DMS153 treated with DMSO at 0.1 percent for 48 hours (cell line): ENCODE data around the gene HIC1.
"Not testable (repeated sequence)": the region's sequence is repeated elsewhere in the genome, so short reads cannot be mapped to it uniquely, and the experiment has no call there.

Experiments used
- DNase-seq: peaks from one replicate; lab custom pipeline; 2025; ENCODE audit not compliant: unreplicated experiment; lab: John Stamatoyannopoulos, UW

Gene HIC1, protein sequence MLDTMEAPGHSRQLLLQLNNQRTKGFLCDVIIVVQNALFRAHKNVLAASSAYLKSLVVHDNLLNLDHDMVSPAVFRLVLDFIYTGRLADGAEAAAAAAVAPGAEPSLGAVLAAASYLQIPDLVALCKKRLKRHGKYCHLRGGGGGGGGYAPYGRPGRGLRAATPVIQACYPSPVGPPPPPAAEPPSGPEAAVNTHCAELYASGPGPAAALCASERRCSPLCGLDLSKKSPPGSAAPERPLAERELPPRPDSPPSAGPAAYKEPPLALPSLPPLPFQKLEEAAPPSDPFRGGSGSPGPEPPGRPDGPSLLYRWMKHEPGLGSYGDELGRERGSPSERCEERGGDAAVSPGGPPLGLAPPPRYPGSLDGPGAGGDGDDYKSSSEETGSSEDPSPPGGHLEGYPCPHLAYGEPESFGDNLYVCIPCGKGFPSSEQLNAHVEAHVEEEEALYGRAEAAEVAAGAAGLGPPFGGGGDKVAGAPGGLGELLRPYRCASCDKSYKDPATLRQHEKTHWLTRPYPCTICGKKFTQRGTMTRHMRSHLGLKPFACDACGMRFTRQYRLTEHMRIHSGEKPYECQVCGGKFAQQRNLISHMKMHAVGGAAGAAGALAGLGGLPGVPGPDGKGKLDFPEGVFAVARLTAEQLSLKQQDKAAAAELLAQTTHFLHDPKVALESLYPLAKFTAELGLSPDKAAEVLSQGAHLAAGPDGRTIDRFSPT

DNA sequence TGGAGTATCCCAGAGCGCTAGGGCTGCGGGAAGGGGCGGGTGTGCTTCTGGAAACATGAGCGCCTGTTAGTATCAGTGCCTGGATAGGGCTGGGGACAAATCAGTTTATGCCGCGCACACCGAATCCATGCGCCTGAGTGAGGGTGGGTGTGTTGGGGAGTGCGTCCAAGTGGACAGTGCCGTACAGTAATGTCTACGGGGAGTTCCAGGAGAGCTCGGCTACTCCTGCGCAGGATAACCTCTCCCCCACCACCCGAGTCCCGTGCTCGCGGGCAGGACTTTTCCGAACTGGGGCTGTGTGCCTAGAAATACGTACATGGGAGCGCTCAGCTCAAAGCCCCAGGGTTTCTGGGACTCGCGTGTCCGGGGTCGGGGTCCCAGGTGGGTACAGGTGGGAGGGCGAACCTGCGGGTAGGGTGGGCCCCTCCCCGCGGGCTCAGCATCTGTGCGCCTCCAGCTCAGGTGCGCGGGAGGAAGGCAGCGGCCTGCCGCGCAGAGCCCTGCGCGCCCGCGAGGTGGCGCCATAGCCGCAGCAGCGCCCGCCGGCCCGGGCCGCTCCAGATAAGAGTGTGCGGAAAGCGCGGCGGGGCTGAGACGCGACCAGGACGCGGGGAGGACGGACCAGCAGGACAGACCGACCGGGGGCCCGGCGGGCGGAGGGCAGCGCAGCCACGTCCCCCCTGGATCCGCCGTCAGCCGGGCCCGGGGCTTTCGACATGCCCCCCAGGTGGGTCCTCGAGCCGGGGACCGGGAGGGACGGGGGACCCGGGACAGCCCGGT is at the start of gene HIC1:
HIC1 (plus strand) TSS at position 592 of the 780 bp plus-strand sequence. CDS start 1,588 bp downstream, outside the sequence.
- peak; percentile 13 for DNase-seq

DNA sequence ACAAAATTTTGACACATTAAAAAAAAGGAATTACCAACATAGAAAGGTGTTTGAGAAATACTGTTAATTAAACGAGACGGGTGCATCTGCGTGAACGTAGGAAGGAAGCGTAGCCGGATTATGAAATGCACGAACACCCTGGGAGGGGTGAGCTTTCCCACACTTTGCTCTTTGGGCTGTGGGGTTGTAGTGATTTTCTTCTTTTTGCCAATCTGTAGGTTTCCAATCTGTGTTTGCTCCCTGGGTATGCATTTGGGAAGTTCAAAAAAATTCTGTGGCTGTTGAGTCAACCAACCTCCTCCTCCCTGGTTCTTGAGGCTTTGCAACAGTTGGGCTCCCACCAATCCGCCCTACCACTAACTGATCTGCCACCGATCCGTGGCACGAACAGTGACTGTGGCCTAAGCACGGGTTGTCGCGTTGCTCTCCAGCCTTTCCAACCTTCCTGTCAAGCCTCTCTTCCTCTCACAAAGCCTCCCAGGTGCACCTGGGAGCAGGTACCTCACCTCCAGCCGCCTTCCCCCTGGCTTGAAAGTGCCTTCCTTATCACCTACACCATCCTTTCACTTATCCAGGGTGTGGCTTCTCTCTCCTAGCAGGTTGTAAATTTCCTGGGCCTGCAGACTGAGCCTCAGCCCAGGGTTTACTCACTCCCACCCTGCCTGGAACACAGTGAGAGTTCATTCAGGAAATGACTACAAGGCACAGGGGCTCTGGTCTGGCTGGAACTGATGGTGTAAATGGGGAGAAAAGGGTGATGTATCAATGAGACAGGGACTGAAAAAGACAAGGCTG is 46.4 kb upstream of the HIC1 start:
- no peak for DNase-seq

DNA sequence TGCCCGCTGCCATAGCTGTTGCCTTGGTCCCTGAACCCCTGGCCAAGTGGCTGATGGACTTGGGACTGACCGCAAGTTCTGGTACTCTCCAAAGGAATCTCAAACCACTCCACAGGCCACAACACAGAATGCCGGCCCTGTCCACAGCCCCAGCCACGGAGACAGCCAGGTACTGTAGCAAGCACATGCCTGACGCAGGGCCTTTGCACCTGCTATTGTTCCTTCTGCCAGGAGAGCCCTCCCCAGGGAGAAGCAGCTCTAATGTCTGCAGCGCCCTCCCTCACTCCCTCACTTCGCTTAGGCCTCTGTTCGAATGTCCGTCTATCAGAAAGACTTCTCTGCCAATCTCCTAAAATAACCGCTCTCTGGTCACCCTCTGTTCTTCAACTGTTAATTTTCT is 45.2 kb upstream of the HIC1 start:
- no peak for DNase-seq

DNA sequence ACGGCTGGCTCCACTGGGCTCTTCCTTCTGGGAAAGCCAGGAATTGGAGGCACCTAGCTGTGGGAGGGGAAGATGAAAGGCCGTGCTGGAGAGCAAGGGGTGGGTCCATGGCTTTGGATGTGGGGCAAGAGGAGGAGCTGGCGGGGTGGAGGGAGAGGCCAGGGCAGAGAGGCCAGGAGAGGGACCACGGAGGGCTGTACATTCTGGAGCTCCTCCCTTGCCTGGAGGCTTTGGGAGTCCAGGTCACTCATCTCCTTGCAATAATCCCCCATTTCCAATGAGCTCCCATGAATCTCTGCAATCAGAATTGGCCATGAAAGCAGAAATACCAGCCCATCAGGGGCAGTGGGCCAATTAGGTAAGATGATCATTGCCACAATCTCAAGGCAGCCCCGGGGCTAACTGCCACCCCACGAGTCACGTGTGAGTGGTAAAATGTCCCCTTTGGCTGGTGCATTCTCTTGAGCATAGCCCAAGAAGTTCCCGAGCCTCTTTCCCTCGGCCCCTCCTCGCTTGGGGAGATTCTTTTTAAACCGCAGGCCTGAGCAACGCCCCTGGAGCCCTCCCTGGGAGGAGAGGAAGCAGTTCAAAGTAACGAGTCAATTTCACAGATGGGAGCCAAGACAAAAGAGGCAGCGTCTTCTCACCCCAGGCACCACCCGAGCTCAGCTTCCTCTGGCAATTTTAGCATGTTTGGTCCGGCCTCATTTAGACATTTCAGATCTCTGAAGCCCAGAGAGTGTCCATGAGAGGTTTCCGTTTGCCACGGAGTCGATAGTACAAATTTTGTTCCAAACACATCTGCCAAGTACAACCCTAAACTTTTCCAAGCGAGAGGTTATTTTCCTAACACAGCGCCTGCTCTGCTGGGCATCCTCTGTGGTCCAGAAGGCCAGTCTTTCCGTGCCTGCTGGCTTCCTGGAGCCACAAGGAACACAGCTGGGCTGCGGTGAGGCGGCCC is 43.2 kb upstream of the HIC1 start:
- no peak for DNase-seq

DNA sequence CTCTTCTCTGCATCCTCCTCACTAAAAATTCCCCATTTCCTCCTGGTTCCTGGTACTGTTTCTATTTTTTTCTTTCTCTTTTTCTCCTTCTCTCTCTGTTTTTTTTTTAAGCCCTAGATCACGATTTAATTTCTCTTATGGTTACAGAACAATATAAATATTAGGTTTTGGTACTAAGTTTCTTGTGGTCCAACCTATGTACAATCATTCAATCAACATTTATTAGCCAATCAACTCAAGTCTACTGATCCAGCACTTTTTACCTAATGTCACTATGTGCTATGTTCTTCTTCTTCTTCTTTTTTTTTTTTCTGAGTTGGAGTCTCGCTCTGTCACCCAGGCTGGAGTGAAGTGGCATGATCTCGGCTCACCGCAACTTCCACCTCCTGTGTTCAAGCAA is 42.4 kb upstream of the HIC1 start:
- DNase-seq = no peak

DNA sequence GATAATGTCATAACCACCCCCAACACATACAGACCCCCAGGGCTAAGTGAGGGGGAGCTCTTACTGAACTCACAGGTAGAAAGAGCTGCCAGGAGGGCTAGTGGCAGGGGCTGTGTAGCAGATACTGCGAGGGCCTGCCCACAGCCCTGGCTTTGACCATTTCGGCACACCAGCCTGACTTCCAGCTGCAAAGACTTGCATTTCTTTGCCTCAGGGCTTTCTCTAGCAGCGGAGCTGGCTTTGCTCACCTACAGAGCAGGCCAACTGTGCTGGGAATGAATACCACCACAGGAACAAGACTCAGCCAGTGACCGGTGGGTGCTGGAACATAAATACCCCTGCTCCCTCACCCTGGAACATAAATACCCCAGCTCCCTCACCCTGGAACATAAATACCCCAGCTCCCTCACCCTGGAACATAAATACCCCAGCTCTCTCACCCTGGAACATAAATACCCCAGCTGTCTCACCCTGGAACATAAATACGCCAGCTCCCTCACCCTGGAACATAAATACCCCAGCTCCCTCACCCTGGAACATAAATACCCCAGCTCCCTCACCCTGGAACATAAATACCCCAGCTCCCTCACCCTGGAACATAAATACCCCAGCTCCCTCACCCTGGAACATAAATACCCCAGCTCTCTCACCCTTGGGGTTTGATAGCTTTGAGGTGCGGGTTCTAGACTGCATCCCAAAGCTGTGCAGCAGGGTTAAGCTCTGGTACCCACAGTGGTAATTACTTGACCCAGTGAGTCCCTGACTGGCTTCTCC is 41.5 kb upstream of the HIC1 start:
- not testable (repeated sequence) for DNase-seq

DNA sequence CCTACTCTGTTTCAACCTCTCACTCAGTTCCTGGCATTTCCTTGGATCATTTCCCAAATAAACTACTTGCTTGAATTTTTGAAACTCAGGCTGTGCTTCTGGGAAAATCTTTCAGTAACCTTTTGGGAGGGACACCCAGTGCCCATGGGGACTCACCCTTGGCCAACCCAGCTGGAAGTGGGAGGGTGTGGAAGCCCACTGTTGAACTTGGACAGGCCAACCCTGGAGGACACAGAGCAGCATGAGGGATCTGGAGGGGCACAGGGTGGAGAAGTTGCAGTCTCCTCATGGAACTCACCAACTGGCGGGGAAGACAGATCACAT is 40.9 kb upstream of the HIC1 start:
- DNase-seq = no peak

DNA sequence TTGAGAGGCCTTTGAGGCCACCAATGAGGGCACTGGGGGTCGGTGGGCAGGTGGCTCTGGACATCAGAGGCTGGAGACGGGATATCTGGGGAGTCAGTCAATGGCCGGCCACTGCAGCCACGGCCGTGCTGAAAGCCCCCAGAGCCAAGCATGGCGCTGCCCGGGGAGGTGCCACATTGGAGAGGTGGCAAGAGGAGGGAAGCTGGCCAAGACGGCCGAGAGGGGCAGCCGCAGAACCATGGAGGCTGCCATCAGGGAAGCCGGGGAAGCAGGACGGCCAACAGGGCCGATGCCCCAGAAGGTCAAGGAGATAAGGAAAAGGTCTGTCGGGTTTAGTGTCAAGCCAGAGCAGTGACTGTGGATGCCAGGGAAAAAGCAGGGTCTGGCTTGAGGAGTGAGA is 39.6 kb upstream of the HIC1 start:
- no peak for DNase-seq

DNA sequence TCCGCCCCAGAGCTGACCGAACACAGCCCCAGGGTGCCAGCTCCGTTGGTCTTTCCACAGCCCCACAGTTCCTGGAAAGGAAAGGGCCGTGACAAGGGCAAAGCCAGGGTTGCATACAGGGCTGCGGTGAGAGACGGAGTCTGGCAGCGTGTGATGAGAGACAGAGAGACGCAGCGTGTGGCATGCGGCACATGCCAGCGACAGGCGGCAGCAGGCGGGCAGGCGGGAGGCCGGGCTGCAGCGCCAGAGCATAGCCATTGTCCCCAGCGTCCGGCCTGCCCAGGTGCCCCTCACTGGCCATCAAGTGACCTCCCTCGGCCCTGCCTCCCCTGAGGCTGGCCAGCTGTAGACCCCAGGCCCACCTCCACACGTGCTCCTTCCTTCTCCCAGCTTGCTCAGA is 38.4 kb upstream of the HIC1 start:
- DNase-seq = no peak

DNA sequence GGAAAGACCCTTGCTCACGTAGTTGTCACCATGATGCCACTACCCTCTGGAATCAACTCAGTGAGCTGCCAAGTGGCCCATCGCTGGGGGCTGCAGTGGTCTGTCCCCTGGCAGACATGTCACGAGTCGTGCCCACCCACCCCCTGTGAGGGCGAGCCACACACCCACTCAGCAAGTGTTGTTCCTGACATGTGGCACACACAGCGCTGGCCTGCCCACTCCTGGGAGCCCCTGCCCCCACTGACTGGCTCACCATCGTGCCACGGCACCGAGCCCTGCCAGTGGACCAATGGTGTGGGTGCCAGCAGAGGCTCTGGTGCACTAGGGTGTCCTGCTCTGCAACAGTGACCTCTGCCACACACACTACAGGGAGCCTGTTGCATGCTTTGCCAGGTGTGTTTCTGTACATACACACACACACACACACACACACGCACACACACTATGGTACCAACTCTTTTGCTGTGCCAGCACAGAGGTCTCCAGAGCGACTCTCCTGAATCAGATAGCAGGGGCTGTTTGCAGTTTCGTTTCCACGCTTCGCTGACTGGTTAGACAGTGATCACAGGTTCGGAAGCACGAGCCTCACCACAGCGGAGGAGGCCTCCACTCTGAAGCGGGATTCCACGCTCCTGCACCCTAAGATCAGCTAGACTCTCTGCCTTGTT is 37.5 kb upstream of the HIC1 start:
- no peak for DNase-seq

DNA sequence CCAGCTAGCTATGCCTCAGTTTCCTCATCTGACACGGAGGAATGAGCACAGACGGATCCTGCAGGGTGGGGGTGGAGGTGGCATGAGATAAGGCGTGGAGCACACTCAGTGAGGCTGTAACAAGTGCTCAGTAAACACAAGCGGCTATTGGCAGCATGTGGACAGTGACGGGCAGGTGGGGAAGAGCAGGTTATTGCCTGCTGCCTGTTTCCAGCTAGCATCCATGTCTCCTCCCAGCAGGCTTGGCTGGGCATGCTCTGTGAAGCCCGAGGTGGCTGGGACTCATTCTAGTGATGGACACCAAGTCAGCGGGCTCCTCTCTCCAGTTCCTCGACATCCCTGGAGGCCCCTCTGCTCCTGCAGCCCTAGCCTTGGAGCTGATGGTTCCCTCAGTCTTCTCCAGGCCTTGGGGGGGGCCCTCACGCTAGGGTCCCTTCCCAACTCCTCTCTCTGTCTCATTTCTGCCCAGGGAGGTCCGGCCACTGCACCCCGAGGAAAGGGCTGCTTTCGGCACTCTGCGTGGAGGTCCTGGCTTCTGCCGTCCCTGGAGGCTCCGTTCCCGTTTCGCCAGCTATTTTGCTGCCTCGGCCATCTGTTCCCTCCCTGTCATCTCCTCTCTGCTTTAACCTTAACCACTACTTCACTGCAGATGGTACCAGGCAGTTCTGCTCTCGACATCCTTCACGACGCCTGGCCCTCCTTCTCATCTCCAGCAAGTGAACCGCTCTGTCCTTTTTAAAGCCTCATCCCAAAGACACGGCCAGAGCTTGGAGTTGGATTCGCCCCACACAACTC is 36.0 kb upstream of the HIC1 start:
- DNase-seq = no peak

DNA sequence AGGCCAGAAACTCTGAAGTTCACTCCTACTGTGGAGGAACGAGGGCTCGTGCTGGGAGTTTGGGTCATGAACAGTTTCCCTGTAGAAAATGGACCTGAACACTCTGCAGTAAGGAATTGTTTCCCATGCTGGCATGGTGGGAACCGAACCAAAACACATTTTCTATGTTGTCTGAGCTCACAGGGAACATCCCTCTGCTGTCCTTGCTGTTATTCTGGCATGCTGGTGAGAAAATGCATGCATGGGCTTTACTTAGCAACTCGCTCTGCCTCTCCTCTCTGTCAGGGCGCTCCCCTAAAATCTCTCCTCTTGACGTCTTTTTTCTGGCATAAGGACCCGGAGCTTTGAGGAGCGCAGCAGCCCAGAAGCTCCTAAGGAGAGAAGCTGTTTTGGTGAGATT is 35.2 kb upstream of the HIC1 start:
- no peak for DNase-seq

DNA sequence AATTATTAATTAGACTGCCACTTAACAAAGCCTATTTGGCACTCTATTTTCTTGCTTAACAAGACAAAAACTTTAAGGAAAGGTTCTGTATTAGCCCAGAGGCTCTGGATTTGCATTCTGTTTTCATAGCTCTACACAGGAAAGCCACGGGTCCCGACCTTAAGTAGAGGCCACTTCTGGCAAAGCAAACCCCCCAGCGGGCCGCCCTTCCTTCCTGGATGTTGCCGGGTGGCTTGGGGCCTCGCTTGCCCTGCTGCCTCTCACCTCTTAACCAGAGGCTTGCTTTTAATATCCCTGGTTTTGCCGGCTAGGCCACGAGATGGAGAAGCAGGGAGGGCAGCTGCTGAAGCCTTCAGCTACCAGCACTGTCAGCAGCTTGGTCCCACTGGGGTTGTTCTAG is 34.2 kb upstream of the HIC1 start:
- no peak for DNase-seq

DNA sequence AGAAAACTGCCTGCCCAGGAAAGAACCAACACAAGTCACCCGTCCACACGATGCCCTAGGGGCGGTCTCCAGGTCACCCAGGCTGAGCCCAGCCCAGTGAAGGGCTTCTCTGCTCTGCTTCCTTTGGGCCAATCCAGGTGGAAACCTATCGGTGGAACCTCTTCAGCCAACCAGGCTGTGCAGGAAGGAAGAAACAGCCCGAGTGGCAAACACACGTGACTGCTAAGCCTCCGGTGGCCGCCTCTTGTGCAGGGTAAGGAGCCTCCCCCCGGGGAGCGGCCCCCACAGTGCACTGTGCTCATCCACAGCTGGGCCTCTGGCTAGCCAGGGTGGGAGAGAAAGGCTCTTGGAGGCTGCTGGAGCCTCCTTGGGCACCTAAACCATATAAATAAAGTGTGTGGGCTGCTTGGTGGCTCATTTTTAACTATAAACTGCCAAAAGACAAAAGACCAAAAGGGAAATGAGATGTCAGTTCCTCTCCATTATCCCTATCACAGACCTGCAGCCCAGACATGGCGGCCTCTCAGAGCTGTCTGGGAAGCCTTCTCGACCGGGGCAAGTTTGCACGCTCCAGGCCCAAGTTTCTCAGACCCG is 32.2 kb upstream of the HIC1 start:
- DNase-seq = no peak

DNA sequence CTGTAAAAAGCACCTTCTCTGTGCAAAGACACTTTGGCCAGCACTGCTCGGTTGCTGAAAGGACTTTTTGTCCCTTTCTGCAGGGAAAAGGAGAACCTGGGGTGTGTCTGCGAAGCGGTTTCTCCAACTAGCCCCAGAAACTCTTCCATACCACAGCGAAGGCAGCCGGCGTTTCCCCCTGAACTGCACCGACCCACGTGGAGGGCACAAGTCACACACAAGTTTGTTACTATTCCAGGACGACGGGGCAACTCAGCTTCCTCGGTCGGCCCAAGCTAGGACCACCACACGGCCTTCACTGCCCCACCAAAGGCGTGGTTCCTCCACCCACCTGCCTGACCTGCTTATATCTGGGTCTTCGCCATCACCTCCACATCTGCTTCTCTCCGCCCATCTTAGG is 31.6 kb upstream of the HIC1 start:
- DNase-seq = no peak

DNA sequence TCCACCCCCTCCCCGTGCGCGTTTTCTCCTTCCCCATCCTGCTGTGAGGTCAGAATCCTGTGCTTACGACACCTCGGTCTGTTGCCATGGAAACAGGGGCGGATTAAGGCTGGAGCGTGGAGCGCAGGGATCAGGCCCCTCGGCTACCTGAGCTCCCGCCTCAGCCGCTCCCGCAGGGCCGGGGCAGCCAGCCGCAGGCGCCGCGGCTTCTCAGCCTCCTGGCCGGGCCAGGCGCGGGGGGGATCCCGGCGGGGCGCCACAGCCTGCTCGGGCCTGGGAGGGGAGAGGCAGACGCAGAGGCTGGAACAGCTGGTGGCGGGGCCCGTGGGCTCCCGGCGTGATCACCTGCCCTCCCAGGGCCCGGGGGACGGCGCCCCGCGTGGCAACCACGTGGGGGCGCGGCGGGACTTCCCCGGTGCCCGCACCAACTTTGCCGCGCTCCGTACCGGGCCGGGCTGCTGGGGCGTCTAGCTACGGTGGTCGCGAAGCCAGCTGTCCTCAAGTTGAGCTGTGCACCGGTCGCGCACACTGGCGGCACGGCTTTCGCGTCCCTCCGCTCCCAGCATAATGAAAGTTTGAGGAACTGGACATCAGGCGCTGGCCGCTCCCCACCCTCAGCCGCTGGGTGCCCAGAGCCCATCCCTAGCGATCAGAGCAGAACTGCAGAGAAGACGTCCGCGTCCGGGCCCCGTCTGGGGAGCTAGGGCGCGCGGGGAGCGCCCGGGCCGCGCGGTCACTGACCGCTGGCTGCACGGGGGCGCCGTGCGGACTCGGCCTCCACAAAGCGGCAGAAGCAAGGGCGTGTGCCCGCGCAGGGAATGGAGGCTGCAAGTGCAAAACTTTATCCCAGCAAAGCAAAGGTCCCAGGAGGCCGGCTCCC is 31.0 kb upstream of the HIC1 start:
- DNase-seq = no peak
